Fibroblast of the conjunctiva (primary cell): Measurements from ENCODE around the gene CYBA.
"Not testable (repeated sequence)": the region's sequence is repeated elsewhere in the genome, so short reads cannot be mapped to it uniquely, and the experiment has no call there.

Source experiments
- DNase-seq: peaks from one replicate; pipeline ENCODE4 v3.0.0-alpha.2; 2010; ENCODE audit warnings: low read depth

CYBA gene

DNA sequence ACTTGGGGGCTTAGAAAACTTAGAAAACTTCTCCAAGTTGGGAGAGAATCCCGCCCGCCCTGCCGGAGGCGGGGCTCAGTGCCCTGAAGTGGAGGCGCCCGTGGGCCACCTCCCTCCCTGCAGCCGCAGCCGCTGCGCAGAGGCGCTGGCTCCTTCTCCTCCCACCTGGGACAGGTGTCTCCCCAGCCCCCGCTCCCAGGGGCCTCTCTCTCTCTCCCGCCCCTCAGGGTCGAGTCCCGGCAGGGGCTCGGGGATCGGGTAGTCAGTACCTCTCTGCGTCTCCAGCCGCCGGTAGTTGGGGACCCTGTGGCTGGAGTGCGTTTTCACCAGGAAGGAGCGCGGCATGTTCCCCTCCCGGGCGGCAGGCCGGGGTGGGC lies 35.2 kb upstream of the CYBA start:
- DNase-seq = no peak

DNA sequence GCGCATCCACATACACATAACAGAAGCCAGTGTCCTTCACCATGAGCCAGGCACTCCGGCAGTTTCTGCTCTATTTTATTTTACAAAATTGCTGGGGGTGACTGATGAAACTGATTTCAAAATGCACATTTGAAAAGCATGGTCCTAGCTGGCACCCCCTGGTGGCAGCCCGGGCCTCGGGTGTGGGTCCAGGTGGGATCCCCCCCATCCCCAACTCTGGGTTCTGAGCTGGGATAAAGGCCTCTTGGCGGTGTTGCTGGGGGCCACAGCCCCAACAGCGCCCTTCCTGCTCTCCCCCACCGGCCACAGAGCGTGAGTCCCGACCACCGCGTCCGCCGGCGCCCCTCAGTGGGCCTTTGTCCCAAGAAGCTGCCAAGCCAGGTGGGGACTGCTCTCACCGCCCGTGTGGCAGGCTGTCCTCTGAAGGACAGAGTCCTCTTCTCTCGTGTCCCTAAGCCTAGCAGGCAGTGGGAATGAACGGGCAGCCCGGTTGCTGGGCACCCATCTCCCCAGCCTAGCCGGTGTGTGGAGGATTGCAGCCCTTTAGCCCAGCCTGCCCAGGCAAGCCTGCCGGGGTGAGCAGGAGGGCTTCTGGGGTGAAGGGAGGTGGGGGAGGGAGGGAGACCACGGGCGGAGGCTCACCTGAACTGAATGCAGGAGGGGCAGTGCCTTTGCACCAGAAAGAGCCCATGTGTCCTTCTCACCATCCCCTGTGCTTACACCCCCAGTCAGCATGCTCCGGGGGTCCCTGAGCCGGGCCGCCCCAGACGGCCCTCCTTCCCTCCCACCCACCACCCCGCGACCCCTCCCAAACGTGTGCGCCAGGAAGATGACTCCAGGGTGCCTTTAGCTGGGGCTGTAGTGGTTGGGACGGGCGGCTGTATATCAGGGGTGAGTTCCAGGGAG lies 34.6 kb upstream of the CYBA start:
- DNase-seq = peak; percentile 4

DNA sequence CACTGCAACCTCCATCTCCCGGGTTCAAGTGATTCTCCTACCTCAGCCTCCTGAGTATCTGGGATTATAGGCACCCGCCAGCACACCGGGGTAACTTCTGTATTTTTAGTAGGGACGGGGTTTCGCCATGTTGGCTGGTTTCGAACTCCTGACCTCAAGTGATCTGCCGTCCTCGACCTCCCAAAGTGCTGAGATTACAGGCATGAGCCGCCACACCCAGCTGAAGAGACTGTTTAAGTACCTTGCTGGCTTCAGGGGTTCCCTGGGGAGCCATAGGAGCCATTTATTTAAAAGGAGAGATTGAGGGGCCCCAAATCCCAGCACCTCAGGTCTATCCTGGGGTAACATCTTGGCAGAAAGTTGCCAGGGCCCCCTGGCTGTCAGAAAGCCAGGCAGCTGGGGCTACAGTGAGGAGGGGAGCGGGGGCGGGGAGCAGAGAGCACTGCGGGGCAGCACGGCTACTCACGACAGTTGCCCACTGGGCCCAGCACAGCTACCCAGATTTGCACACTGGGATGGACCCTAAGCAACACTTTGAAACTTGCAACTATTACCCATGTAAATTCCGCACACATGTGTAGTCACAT lies 33.8 kb upstream of the CYBA start:
- no peak for DNase-seq

GRCh38 chr16:88681709-88682451 lies 31.0 kb upstream of the CYBA start:
- DNase-seq = no peak

DNA sequence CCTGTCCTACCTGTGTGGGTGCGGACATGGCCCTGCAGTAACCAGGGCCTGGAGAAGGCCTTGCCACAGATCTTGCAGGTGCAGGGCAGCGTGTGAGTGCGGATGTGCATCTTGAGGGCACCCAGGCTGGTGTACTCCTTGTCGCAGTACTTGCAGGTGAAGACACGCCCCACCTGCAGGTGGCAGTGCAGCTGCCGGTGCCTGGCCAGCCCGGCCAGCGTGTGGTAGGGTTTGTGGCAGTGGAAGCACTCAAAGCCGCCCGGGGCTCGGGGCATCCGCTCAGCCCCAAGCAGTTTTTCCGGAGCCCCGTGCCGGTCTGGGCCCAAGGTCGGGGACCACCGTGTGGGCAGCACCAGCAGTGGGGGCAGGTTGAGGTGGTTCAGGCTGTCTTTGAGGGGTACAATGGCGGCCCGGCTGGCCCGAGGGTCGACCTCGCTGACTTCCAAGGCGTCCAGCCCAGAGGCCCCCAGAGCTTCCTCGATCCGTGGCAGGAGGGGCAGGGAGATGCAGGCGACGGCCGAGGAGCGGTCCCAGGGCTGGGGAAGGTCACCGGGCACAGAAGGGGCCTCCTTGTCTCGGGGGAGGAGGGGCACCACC lies 30.3 kb upstream of the CYBA start:
- DNase-seq = no peak

DNA sequence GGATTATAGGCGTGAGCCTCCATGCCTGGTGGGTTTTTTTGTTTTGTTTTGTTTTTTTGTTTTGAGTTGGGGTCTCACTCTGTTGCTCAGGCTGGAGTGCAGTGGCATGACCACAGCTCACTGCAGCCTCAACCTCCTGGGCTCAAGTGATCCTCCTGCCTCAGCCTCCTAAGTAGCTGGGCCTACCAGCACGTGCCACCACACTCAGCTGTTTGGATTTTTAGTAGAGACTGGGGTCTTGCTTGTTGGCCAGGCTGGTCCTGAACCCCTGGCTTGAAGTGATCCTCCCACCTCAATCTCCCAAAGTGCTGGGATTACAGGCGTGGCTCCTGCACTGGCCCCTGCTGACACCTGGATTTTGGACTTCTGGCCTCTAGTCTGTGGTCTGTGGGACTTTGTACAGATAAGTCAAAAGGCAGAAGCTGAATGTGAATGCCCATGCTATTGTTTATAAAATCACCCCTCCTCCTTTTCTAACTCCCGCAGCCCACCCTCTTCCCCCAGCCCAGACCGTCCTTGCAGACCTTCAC lies 29.8 kb upstream of the CYBA start:
- no peak for DNase-seq

DNA sequence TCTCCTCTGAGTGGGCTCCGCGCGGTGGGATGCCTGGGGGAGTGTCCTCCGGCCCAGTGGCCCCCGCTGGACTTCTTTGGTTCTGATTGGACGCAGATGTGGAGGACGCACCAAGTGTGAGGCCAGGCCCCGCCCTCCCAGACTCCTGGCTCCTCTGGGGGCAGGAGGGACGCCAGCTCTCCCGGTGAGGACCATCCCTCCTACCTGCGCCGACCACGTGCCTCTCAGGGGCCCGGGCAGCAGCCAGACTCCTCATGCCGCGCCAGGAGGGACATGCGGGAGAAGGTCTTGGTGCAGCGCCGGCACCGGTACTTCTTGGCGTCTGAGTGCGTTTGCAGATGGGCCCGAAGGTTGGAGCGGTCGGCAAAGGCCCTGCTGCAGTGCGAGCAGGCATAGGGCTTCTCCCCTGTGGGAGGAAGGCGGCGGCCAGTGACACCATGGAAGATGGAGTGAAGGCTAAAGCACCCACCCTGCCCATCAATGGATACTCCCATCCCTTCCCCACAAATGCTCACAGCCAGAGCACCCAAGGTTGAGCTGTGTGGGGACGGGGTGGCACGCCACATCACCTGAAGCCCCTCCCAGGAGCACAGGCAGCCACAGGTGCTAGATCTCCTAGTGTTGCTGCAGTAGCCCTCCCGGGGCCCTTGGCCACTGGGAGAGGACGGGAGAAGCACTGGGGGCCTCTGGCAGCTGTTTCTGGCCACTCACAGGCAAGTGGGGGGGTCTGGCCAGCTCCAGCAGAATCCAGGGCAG lies 27.5 kb upstream of the CYBA start:
- DNase-seq = no peak

GRCh38 chr16:88677721-88678120 lies 26.9 kb upstream of the CYBA start:
- no peak for DNase-seq

- DNase-seq = no peak
Observed at GRCh38 chr16:88676502-88677242, 25.8 kb upstream of the CYBA start.

DNA sequence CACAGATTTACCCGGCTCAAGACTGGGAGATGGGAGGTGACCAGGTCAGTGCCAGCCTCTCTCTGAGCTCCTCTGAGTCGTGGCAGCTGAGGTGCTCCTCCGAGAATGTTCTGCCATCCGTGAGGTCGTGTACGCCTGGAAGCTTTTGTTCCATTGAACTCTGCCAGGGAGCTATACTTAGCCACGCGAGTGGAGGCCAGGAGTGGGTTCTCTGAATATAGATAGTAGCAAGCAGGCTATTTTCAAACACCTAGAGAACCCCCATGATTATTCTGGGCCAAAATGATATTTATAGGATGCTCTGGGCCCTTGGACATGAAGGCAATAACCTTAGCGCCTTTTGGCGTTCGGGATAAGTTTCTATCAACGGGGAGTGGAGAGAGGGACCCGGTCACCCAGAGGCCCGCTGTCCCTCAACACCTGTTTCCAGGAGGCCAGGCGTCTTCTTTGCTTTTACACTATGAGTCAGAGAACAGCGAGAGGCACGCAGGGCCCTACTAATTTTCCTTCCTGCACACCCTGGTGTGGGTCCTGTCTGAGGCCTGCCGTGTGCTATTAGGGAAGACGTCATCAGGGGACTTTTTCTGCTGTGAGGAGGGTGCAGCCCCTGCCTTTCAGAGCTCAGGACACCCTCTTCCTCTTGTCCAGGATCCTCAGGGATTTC lies 23.0 kb upstream of the CYBA start:
- no peak for DNase-seq

DNA sequence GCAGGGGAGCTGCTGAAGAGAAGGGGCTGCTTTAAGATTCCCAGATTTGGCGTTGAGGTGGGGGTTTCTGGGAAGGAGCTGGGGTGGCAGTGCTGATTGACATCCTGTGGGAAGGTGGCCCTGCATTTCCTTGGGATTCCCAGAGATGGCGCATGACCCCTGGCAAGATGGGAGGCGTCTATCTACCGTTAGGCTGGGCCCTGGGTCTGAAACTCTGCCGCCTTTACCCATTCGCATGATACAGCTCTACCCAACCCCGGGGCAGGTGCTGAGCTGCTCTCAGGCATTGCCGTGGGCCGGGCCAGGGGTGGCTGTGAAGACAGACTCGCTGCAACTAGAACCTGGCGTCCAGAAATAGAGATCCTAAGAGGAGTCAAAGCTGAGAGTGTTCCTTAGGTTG lies 21.9 kb upstream of the CYBA start:
- DNase-seq = no peak

DNA sequence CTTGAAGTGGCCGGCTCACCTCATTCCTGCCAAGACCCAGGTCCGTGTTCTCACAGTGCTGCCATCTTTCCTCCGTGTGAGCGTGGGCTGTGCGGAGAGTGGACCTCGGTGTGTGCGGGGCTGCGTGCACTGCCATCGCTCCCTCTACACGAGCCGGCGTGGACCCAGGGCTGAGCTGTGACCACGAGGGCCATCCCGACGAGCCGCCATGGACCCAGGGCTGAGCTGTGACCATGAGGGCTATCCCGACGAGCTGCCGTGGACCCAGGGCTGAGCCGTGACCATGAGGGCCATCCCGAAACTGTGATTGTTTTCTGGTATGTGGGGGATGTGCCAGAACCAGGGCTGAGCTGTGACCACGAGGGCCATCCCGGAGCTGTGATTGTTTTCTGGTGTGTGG lies 21.0 kb upstream of the CYBA start:
- no peak for DNase-seq

DNA sequence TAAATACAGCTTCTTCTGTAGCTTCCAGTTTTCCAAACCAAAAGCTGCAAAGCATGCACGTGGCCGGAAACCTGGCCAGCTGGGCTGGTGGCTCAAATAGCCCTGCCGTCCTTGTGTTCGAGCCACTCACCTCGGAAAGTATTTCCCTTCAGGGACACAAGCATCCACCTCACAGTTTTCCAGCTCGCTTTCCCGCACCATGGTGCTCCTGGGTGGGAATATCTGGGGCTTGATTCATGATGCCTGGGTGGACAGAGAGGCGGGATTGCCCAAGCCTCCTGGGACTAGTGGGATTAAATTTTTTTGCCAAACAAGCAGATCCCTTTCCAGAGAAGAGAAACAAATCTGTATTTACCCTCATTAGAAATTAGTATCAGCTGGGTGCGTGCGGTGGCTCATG lies 19.1 kb upstream of the CYBA start:
- DNase-seq = no peak

GRCh38 chr16:88669493-88669892 lies 18.6 kb upstream of the CYBA start:
- DNase-seq = not testable (repeated sequence)

DNA sequence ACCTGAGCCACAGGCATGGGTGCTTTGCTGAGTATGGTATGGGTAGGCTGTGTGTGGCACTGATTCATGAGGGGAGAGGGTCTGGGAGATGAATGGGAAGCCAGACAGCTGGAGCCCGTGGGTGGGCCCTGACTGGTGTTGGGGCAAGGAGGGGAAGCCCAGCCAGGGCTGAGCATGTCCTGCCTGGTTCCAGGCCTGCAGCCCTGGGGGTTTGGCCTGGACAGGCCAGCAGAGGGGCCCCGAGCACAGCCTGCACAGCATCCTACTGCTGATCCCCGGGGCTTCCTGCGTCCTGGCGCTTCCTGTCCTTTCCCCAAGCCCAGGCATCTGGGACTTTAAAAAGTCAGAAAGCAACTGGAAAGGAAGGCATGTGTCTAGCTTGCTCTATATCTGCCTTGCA lies 16.6 kb upstream of the CYBA start:
- DNase-seq = no peak

DNA sequence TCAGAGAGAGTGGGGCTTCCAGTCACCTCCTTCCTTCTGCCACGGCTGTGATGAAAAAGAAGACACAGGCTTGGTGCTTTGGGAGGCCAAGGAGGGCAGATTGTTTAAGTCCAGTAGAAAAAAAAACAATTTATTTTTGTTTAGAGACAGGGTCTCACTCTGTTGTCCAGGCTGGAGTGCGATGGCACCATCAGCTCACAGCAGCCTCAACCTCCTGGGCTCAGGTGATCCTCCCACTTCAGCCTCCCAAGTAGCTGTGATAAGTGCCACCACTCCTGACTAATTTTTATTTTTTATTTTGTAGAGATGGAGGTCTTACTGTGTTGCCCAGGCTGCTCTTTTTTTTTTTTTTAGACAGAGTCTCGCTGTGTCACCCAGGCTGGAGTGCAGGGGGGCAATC lies 14.7 kb upstream of the CYBA start:
- DNase-seq = no peak

DNA sequence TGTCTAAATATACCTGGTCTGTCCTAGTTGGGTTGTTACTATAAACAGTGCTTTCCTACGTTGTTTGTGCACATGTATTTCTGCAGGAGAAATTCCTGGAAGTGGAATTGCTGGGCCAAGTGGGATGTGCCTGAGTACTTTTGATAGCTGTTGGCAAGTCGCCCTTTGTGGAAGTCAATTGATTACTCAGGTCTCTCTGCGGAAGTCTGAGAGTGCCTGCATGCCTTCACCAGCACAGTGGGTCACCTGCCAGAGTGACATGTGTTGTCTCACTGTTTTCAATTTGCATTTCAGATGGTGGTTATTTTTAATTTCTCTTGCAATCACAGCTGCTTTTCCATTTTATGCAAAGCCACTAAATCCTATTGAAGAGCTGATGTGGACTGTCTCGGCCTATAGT lies 14.3 kb upstream of the CYBA start:
- no peak for DNase-seq

DNA sequence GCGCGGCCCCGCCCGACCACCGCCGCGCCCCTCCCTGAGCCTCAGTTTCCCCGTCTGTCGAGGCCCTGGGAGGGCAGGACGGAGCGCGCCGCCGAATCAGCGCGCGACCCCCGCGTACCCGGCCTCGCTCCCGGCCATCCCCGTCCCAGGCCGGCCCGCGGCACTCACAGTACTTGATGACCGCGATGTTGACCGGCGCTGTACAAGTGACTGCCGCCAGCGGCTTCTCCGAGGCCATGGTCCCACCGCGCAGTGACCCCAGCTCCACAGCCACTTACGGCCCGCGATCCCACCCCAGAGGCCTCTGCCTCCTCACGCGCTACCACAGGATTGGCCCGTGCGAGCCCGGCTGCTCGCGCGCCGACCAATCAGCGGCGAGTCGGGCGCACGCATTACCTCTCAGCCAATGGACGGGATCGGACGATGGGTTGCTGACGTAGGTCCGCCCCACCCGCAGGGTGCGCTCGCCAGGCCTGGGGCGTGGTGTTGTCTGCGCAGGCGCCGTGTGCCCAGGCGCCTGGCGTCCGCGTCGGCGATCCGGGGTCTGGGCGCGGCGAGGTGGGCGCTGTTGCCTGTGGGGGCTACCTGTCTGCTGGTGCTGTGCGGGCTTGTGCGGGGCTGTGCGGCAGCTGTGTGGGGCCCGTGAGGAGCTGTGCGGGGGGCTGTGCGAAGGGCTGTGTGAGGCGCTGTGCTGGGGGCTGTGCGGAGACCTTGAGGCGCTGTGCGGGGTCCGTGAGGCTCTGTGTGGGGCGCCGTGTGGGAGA lies 12.2 kb upstream of the CYBA start, which contains the start of gene MVD:
Gene MVD (minus strand): TSS at position 249 of the 764 bp plus-strand sequence. CDS start 11 bp downstream, at position 238.
- peak; percentile 96 for DNase-seq

GRCh38 chr16:88662222-88662842 lies 11.5 kb upstream of the CYBA start:
- DNase-seq = no peak
